Activated CD8-positive, alpha-beta T cell treated with anti-CD3 and anti-CD28 coated beads for 36 hours (primary cell): Measurements from ENCODE around the gene PLPPR2. TPM values are rescaled to one million over a fixed set of nuclear protein-coding genes. Genes with fewer than 3 reads are reported as not detected.

Experiments used
- ATAC-seq: fragments of 200-7000 bp; cut with Tn5 transposase; one replicate; pipeline ENCODE4 v1.10.0; 2021; ENCODE audit warnings: mild to moderate bottlenecking, moderate library complexity
- CTCF ChIA-PET: fragments of 350-600 bp; sonication (Branson Sonifier 250); formaldehyde crosslinking; loops from one replicate; lab custom pipeline; 2021; ENCODE audit warnings: antibody characterized with exemption; lab: Charles Lee
- POLR2A ChIA-PET: fragments of 350-600 bp; sonication (Branson Sonifier 250); formaldehyde crosslinking; loops from one replicate; lab custom pipeline; 2021; ENCODE audit warnings: antibody characterized with exemption; lab: Charles Lee
- DNase-seq: peaks from one replicate; pipeline ENCODE4 v3.0.0-alpha.2; 2020
- H3K27ac Mint-ChIP-seq: one replicate; pipeline ENCODE4 v1.8.0; 2021; ENCODE audit warnings: mild to moderate bottlenecking, mixed read lengths
- H3K27me3 Mint-ChIP-seq: one replicate; pipeline ENCODE4 v1.8.0; 2021; ENCODE audit warnings: mixed read lengths
- H3K36me3 Mint-ChIP-seq: one replicate; pipeline ENCODE4 v1.8.0; 2021; ENCODE audit warnings: low read depth, mixed read lengths
- H3K4me1 Mint-ChIP-seq: one replicate; pipeline ENCODE4 v1.8.0; 2021; ENCODE audit warnings: low read depth, mixed read lengths
- H3K4me3 Mint-ChIP-seq: one replicate; pipeline ENCODE4 v1.8.0; 2021; ENCODE audit warnings: mild to moderate bottlenecking, moderate library complexity, mixed read lengths
- H3K9me3 Mint-ChIP-seq: one replicate; pipeline ENCODE4 v1.8.0; 2021; ENCODE audit warnings: mixed read lengths
- CTCF ChIP-seq: fragments of 200-600 bp; IDR thresholded peaks from one replicate; pipeline ENCODE4 v1.8.0; 2022; ENCODE audit warnings: antibody characterized with exemption, mild to moderate bottlenecking
- intact Hi-C: fragments of 100-400 bp; cut with micrococcal nuclease; formaldehyde crosslinking; loops from one replicate; pipeline ENCODE4 v1.10.0; 2022
- total RNA-seq, 2 experiments: library from RNA; stranded (reverse); gene quantifications; one replicate each; pipeline ENCODE4 v1.2.3, GENCODE V29; 2021

Gene PLPPR2
- total RNA-seq, 2 experiments from 2014 or later: 1.2 to 1.8 TPM

GRCh38 chr19:11356676-11357550, 1.7 kb downstream of the PLPPR2 start:
- Mint-ChIP-seq H3K27me3 (peaks cover 10% of the 10 kb centered on the region), H3K27ac (no peak overlapping the region), H3K9me3 (no peaks in the 10 kb centered on the region), H3K4me3 (no peak overlapping the region), H3K36me3 (no peaks in the 10 kb centered on the region), H3K4me1 (peaks cover 8% of the 10 kb centered on the region)
- intact Hi-C loops: no loop called here
- no peak for DNase-seq
- no peak for ATAC-seq
- CTCF ChIA-PET: no interaction called here
- no peak for TF ChIP-seq CTCF
- POLR2A ChIA-PET: no interaction called here

GRCh38 chr19:11359421-11359820, 4.2 kb downstream of the PLPPR2 start:
- Mint-ChIP-seq H3K4me1 (peaks cover 8% of the 10 kb centered on the region), H3K36me3 (no peaks in the 10 kb centered on the region), H3K9me3 (no peaks in the 10 kb centered on the region), H3K4me3 (no peak overlapping the region), H3K27me3 (peaks cover 10% of the 10 kb centered on the region), H3K27ac (no peak overlapping the region)
- no peak for TF ChIP-seq CTCF
- ChIA-PET POLR2A (no interaction called here), CTCF (no interaction called here)
- intact Hi-C loops: no loop called here
- DNase-seq (no peak), ATAC-seq (no peak)

GRCh38 chr19:11361037-11361770, 6.0 kb downstream of the PLPPR2 start:
- no peak overlapping the region for H3K27ac Mint-ChIP-seq
- intact Hi-C loops: no loop called here
- ChIA-PET CTCF (no interaction called here), POLR2A (interaction anchor here (1.7 kb wide), 1 partner anchor 13 kb away, joined by 5 read pairs; the partner anchor contains the start of gene SWSAP1)
- peaks cover 4% of the 10 kb centered on the region for H3K27me3 Mint-ChIP-seq
- DNase-seq (no peak), ATAC-seq (no peak)
- TF ChIP-seq CTCF: no peak
- no peaks in the 10 kb centered on the region for H3K36me3 Mint-ChIP-seq
- H3K9me3 Mint-ChIP-seq: no peaks in the 10 kb centered on the region
- H3K4me1 Mint-ChIP-seq: peaks cover 2% of the 10 kb centered on the region
- H3K4me3 Mint-ChIP-seq: no peak overlapping the region

GRCh38 chr19:11361771-11362731, 6.8 kb downstream of the PLPPR2 start:
- no peak for TF ChIP-seq CTCF
- no peaks in the 10 kb centered on the region for H3K4me1 Mint-ChIP-seq
- no peaks in the 10 kb centered on the region for H3K27me3 Mint-ChIP-seq
- ChIA-PET POLR2A (interaction anchor here (1.7 kb wide), 1 partner anchor 12 kb away, joined by 5 read pairs; the partner anchor contains the start of gene SWSAP1), CTCF (no interaction called here)
- H3K4me3 Mint-ChIP-seq: no peak overlapping the region
- DNase-seq (no peak), ATAC-seq (no peak)
- no peak overlapping the region for H3K27ac Mint-ChIP-seq
- intact Hi-C loops: no loop called here
- H3K36me3 Mint-ChIP-seq: peaks cover under 1% of the 10 kb centered on the region
- H3K9me3 Mint-ChIP-seq: no peaks in the 10 kb centered on the region
